ENCODE results near the gene CCDC190.

GRCh38 chr1:162878000-162878596 lies 17.1 kb upstream of the CCDC190 start:
- no peak for TF ChIP-seq SIN3A (IDR thresholded peaks at IDR 0.05; ENCODE audit: borderline replicate concordance, insufficient read depth, low read length)
- TF ChIP-seq TAF1 (IDR thresholded peaks at IDR 0.05; ENCODE audit: borderline replicate concordance, insufficient read depth, low read length): no peak
- no peak for TF ChIP-seq REST (IDR thresholded peaks at IDR 0.05; ENCODE audit: insufficient read depth in 1 of 2, low read depth in 2 of 2, low read length in 2 of 2)
- TF ChIP-seq POLR2AphosphoS5 (IDR thresholded peaks at IDR 0.05; ENCODE audit: low read depth, low read length): no peak
- no peak for TF ChIP-seq FOXP2 (optimal IDR thresholded peaks at IDR 0.05; ENCODE audit: borderline replicate concordance, extremely low read depth, extremely low read length, insufficient read depth)
